PC-3 (cell line): ENCODE results near the gene LCLAT1.

Experiments
- EZH2 ChIP-seq: fragments of 300-600 bp; sonication (generic); IDR thresholded peaks from one replicate; pipeline ENCODE4 v1.6.1; 2017; ENCODE audit warnings: antibody characterized with exemption, mild to moderate bottlenecking, low read length; ENCODE audit not compliant: unreplicated experiment
- TF ChIP-seq, protein P1 (sequence below): fragments of 300-600 bp; sonication (generic); conservative IDR thresholded peaks from 2 replicates; pipeline ENCODE4 v1.5.1; 2017; ENCODE audit warnings: antibody characterized with exemption, low read depth, mild to moderate bottlenecking, low read length

DNA sequence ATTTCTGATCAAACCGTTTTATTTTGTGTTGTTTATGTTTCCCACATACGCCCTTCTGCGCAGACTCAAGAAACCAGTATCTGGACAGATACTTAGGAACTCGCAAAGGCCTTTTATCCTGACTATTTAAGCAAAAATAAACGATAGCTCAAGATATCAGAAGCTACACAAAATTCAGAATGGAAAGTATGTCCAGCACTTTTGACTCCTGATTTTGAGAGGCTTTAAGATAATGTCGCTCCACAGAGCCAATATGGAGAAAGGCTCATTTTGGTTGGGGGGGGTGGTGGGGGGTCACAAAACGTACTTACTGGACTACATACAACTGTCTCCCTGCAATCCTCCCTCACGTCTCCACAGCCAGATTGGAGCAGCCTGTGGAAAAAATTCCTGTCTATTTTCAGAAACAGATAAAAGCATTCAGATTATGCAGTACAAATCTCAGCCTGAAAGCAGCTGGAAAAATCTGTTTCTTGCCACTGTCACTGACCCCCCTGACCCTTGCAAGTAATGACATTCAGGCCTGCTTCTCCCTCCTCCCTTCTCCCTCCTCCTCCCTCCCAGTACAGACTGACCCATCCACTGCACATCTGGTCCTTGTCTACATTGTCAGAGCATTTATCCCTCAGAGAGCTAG, 34.9 kb upstream of the LCLAT1 start:
- TF ChIP-seq, protein P1, sequence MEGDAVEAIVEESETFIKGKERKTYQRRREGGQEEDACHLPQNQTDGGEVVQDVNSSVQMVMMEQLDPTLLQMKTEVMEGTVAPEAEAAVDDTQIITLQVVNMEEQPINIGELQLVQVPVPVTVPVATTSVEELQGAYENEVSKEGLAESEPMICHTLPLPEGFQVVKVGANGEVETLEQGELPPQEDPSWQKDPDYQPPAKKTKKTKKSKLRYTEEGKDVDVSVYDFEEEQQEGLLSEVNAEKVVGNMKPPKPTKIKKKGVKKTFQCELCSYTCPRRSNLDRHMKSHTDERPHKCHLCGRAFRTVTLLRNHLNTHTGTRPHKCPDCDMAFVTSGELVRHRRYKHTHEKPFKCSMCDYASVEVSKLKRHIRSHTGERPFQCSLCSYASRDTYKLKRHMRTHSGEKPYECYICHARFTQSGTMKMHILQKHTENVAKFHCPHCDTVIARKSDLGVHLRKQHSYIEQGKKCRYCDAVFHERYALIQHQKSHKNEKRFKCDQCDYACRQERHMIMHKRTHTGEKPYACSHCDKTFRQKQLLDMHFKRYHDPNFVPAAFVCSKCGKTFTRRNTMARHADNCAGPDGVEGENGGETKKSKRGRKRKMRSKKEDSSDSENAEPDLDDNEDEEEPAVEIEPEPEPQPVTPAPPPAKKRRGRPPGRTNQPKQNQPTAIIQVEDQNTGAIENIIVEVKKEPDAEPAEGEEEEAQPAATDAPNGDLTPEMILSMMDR = no peak
- no peak for TF ChIP-seq EZH2
